GM18526 (cell line): Measurements from ENCODE around the gene SLC39A11.

ENCODE experiments used
- POLR2A ChIP-seq: IDR thresholded peaks from 3 replicates; pipeline ENCODE4 v1.6.1; 2011; ENCODE audit not compliant: insufficient read length; ENCODE audit errors: extremely low read depth

The SLC39A11 gene

DNA sequence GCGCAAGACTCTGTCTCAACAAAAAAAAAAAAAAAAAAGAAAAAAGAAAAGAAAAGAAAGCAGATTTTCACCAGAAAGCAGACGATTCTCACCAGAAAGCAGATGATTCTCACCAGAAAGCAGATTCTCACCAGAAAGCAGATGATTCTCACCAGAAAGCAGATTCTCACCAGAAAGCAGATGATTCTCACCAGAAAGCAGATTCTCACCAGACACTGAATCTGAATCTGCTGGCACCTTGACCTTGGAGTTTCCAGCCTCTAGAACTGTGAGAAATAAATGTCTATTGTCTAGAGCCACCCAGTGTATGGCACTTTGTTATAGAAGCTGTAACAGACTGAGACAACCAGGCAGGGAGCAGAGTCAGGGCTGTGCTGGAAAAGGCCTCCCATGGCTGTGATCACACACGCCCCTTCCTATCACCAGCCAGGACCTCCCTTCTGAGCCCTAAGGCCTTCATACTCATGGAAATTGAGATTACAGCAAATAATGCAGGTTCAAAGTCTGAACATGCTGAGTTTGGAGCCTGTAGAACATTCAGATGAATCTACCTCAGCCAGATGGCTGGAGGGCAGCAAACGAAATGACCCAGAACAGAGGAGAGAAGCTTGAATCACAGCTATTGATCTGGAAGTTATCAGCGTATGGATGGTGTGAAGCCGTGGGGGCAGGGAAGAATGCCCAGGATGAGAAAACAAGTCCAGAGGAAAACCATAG lies 309.3 kb downstream of the SLC39A11 start:
- TF ChIP-seq POLR2A = no peak

DNA sequence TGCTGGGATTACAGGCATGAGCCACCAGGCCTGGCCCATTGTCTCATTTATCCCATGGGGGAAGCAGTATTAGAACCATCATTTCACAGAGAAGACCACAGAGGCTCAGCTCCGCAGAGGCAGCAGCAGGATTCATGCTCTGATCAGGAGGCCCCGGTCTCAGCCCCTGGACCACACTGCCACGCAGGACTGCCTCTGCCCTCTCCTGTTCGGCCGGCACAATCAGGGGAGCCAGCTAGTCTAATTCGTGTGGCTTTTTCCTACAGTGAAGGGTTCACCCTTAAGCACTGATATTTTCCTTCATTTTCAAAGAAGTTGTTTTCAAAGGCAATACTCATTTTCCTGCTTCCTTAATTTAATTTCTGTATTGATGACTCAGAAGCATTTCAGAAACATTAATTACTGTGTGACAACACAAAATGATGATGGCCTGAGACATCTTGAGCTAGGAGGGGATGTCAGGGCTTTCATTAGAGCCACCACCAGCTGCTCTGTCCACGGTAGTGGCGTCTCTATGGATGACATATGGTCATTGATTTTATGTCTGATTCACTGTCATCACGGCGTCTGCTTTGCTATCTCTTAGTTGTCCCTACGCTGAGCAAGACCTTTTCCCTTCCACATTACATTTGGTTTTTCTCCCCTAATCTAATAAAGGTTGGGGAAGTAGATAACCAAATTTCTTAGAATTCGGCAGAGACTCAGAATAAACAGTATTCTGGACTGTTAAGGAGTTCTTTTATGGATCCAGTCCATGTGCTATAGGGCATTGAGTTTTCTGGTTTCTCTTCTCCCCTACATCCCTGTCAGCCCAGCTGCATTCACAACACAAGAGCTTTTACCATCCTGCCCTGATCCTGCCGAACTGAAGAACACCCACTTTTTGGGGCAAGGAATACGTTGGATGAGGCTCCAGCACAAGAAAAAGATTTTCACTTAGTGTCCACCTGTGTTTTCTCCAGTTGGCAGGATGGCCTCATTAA lies 314.0 kb downstream of the SLC39A11 start:
- no peak for TF ChIP-seq POLR2A

DNA sequence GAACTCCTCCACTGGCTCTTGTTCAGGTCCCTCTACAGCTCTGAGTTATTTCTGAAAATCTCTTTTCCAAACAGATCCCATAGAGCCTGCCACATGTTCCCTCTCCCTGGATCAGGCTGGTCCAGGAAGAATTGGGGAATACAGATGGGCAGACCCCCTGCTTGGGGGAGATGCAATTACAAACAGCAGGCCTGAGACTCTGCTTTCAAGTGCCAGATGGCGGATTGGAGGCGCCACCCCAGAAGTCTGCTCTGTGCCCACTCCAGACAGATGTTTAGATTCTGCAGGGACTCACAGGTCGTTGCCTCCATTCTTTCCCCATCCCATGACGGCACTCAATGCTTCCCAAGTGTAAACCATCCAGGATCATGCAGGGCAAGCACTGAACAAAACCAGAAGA lies 316.6 kb downstream of the SLC39A11 start:
- no peak for TF ChIP-seq POLR2A

DNA sequence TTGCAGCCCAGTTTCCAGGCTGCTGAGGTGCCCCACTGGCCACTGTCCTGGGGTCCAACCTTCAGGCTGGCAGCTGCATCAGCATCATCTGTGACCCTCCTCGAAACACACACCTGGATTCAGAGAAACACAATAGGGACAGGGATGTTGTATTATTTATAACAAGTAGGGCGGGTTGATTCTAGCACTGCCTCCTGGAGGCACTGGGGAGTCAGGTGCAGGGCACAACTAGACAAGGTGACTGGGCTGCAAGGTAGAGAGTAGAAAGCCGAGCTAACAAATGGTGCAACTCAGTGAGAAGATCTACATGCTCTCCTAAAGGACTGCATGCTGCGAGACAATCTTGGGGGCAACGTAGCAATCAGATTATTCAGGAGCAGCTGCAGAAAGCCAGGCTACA lies 317.3 kb downstream of the SLC39A11 start:
- no peak for TF ChIP-seq POLR2A

DNA sequence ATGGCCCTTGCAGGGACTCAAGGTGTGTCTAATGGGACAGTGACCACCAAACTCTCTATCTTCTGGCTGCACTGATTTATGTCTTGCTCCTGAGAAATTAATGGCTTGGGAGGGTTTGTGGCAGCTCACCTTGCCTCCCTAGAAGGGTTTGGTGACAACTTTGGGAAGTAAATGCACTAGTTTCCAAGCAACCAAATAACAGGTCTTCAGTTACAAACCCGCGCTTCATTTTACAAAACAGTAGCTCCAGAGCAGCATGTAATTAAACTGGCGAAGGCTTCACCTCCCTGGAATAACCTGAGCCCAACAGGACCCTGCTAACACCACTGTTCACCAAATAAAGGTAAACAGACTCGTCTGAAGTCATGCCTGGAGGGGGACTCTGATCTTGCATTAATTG lies 318.3 kb downstream of the SLC39A11 start:
- TF ChIP-seq POLR2A = no peak

DNA sequence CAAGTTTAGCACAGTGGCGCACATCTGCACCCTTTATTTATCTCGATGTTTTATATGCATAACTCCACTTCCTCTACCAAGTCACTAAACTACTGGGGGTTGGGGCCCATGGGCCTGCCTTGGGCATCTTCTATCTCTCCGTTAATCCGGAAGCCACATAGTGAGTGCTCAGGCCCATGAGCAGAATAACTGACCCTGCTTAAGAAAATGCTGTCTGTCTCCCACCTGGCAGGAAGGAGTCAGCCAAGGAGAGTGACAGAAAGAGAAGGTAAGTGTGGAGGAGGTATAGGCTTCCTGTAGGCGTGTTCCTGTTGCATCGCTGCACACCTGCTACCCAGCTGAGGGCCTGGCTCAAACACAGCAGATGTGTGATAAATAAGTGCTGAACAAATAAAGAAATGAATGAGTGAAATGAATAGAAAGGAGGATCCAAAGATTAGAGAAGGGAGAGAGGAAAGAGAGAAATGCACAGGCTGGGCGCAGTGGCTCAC lies 320.1 kb downstream of the SLC39A11 start:
- TF ChIP-seq POLR2A = no peak

DNA sequence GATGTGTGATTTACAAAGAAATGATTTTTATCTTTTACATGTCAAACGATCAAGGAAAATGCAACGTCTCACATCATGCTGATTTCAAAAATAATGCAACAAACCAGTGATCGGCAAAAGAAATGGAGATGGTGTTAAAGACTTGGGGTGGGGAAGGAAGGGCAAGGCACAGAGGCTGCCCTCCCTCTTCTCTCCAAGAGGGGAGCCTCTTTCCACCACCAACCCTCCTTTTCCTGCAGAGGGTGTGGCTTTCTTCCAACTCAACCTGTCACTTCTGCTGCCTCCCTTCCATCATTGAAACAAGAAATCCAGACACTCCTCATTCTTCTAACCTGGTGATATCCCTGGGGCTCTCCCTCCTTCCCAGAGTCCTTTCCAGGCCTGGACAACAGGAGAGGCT lies 320.8 kb downstream of the SLC39A11 start:
- TF ChIP-seq POLR2A = no peak

DNA sequence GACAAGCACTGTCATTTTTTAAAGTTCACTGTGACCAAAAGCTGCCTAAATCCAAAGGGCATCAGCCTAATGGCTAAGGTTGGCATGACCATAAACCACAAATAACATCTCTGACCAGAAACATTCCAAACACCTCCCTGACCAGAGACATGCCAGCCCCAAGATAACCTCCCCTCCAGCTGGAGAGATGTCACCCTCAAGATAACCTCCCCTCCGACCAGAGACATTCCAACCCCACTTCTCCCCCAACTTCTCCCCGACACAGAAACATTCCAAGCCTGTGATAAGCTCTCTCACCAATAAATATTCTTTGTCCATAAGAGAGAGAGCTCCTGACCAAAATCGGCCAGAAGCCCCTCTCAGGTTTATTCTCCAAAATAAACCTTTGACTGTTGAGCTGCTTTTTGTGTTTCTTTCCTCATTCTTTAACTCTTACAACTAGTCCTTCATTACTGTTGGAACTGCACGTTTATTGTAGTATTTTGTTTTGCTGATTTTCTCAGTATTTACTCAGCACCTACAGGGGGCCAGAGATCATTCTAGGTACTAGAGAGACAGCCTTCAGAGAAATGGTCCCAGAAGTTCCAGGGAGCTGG lies 325.6 kb downstream of the SLC39A11 start:
- TF ChIP-seq POLR2A = no peak

DNA sequence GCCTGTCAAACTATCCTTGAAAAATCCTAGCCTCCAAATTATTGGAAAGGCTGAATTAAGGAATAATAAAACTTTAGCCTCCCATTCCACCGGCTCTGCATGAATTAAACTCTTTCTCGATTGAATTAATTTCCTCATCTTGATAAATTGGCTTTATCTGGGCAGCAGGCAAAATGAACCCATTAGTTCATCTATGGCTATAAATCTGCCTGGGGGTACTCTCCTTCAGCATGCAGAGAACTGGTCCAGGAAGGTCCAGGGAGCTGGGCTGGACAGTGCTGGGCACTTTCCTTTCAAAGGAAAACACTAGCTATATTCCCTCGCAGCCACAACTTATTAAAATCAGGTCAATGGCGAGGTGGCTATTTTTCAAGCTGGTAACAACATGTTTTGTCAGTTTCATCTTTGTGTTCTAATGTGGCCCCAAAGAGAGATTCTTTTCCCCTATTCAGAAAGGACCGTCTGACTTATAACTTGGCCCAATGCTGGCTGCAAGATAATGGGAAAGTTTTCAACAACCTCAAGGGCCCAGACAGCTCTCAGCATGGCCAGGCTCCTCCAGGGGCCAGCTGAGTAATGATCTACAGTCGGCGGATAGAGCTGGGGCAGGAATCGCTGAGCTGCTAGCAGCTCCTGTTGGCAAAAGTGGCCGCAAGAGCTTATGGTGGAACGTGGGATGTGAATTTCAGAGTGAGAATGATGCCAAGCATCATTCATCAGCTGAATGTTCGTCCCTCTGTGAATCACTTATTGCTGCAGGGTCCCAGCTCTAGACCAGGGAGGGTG lies 326.9 kb downstream of the SLC39A11 start:
- TF ChIP-seq POLR2A = no peak

DNA sequence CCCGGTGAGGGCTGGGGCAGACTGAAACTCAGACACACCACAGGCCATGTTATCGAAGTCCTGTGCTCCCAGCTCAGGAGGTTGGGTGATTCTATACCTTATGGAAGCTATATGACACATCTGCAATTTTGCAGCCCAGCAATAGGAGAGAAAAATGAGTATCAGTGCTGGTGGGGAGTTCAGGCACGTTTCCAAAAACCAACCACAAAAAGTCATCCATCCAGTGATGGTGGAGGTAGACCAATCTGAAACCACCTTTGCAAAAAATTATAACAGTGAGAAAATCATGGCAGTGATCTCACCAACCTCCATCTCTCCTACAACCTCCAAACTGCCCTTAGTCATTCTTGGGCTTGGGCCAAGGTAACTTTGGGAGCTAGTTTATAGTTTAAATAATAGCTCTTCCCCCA lies 327.9 kb downstream of the SLC39A11 start:
- no peak for TF ChIP-seq POLR2A

DNA sequence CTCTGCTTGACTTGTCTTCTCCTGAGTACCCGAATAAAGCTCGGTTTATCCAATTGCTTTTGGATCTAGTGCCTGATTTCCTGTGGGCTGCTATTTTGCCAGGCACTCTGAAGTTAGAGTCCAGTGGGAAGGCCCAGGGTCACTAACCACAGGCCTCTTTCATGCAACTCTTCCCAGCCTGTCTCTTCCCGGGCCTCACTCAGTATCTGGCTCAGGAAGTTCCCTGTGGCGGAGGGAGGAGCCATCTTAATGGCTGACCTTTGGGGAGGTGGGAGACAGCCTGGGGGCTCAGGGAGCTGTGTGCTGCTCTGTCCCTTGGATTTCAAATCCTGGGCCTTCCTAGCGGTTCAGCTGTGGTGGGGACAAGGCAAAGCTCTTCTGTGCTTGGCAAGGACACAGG lies 328.5 kb downstream of the SLC39A11 start:
- TF ChIP-seq POLR2A = no peak

DNA sequence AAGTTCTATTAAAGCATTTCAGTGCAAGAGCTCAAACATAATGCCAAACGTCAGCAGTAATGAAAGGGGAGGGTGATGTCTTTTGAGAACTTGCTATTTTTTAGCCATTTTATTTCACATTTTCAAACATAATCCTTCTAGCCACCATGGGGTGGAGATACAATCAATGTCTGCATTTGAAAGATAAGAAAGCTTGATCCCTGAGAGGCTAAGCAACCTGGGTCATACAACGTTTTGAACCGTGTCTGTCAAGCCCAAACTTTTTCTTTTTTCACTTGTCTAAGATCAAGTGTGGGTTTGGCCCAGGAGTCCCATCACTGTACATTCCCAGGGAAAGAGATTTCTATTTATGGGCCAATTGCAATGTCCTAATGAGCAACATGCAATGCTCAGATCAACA lies 331.1 kb downstream of the SLC39A11 start:
- no peak for TF ChIP-seq POLR2A

DNA sequence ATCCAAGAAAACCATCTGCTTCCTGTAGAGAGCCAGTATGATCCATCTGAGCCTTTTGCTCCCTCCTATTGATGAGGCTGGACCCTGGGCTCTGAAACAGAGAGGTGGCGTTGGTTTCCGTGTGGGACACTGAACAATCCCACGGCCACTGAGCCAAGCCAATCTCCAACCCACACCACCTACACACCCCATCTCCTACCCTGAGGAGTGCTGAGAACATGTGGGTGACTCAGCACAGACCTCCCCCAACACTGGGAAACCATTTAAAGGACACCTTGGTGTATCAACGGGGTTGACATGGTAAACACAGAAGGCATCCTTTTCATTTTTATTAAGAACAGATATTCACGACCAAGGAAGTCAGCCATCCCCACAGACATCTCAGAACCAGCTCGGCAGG lies 332.1 kb downstream of the SLC39A11 start:
- TF ChIP-seq POLR2A = no peak

DNA sequence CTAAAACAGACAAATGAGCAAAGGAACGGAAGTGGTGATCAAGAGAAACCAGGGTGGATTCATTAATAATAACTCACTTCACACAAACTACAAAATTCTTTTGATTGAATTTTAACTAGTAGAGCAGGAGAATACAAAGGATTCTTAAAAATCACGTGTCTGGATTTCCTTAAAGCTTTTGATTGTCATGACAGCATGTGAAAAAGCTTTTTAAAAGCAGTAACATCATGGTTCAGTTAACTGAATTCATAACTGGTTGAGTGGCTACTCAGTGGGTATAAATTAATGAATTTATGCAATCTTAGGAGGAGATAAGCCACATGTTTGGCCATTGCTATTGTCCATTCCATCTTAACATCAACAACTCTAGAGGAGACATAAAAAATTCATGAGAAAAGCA lies 333.2 kb downstream of the SLC39A11 start:
- no peak for TF ChIP-seq POLR2A

DNA sequence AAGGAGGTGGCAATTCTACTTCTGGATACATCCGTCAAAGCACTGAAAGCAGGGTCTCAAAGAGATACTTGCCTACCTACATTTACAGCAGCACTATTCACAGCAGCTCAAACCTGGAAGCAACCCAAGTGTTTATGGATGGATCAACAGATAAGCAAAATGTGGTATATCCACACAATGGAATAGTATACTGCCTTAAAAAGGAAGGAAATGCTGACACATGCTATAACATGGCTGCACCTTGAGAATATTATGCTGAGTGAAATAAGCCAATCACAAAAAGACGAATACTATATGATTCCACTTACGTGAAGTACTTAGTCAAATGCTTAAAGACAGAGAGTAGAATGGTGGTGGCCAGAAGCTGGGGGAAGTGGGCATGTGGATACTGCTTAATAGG lies 336.2 kb downstream of the SLC39A11 start:
- no peak for TF ChIP-seq POLR2A

DNA sequence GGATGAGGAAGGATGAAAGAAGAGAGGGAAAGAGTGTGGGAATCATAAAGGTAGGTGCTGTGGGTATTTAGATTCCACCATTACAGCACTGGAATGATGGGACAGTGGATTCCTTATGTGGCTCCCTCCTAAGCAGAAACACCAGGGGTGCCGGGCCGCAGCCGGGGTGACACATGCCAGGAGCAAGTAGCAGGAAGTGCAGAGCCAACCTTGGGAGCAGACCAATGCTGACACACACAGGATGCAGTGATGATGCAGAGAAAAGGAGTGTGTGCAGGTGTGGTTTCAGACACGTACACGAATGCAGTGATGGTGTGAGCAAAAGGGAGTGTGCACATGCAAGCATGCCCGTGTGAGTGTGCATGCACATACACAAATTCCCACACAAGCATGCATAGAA lies 338.0 kb downstream of the SLC39A11 start:
- no peak for TF ChIP-seq POLR2A

DNA sequence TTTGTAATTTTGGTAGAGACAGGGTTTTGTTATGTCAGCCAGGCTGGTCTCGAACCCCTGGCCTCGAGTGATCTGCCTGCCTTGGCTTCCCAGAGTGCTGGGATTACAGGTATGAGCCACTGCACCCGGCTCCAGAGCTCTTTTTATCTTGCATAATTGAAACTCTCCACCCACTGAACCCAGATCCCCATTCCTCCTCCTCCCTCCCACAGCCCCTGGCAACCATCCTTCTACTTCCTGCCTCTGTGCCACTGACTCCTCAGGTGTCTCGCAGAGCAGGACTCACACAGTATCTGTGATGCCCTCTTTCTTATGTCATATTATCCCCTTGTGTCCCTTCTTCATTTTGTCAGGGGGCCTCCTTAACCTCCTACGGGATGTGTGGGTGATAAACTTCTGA lies 340.7 kb downstream of the SLC39A11 start:
- no peak for TF ChIP-seq POLR2A
